ENCODE measurements around the gene NFYA.

Gene NFYA

GRCh38 chr6:41079080-41079479 lies 6.3 kb downstream of the NFYA start:
- H3K4me3 ChIP-seq, result no peak overlapping the region
- intact Hi-C loops (cut with DNase I; ENCODE audit: low total_unique reads), result no loop called here
- peaks cover 22 to 26% (median 24%) of the 10 kb centered on the region in 3 donors for H3K36me3 ChIP-seq
- DNase-seq, result no peak
- H3K4me1 ChIP-seq, result peaks cover 0 to 29% (median 16%) of the 10 kb centered on the region in 4 donors
- no peak for TF ChIP-seq CTCF (IDR thresholded peaks at IDR 0.05)
- H3K27ac ChIP-seq, result no peak overlapping the region
- H3K9me3 ChIP-seq, result no peaks in the 10 kb centered on the region
- H3K27me3 ChIP-seq, result no peaks in the 10 kb centered on the region

DNA sequence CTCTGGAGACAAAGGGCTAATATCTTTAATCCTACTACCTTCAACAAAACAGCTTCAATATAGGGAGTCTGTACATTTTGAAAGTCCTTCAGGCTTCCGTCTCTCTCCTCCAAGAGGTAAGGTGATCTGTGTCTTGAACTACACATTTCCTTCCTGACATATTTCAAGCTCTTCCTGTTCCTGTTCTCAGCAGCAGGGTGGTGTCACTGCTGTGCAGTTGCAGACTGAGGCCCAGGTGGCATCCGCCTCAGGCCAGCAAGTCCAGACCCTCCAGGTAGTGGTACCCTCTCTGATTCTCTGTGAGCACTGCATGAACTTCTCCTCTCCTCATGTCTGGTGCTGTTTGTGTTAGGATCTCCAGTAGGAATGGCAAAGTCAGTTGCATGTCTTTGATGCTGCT lies 7.8 kb downstream of the NFYA start:
- no peak for DNase-seq
- Histone ChIP-seq H3K27ac (no peak overlapping the region), H3K36me3 (peaks cover 30 to 36% (median 33%) of the 10 kb centered on the region in 3 donors), H3K27me3 (no peaks in the 10 kb centered on the region), H3K4me3 (no peak overlapping the region), H3K4me1 (peaks cover 0 to 13% (median 6%) of the 10 kb centered on the region in 4 donors), H3K9me3 (no peaks in the 10 kb centered on the region)
- intact Hi-C loops (cut with DNase I; ENCODE audit: low total_unique reads), result no loop called here
- no peak for TF ChIP-seq CTCF (IDR thresholded peaks at IDR 0.05)

DNA sequence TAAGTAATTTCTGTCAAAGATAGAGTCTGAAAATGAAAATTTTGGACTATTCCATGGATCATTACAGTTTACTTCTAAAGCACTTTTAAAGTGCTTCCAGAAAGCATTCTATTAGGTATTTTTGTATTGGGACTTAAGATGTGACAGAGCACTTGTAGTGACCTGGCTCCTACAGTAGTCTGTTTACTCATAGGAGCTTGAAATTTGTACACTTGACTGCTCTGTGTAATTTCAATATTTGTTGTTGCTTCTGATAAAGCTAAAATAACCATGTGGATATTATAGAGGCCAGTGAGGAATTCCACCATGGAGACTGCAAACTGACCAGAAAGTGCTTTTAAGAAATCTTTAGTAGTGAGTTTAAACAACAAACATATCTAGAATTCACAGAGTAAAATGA lies 10.3 kb downstream of the NFYA start:
- Histone ChIP-seq H3K27ac (no peak overlapping the region), H3K36me3 (peaks cover 32 to 36% (median 33%) of the 10 kb centered on the region in 3 donors)
- TF ChIP-seq CTCF (IDR thresholded peaks at IDR 0.05), result no peak

DNA sequence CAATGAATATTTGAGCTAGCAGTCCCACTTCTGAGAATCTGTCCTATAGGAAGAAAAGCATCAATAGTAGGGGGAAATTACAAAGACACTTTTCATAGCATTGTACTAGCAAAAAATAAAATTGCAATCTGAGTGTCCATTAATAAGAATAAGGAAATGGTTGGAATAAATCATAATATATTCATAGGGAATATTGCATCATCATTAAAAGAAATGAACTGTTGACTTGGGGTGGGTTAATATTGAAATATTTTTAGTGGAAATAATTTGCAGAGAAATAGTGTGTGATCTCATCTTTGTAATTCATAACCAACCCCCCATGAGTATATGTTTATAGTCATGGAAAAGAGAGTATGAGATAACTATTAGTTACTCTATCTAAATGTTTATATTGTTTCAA lies 12.4 kb downstream of the NFYA start:
- TF ChIP-seq CTCF (IDR thresholded peaks at IDR 0.05), result no peak
- no peaks in the 10 kb centered on the region for H3K27me3 ChIP-seq
- H3K4me1 ChIP-seq, result no peaks in the 10 kb centered on the region
- intact Hi-C loops (cut with DNase I; ENCODE audit: low total_unique reads), result no loop called here
- no peak overlapping the region for H3K4me3 ChIP-seq
- no peaks in the 10 kb centered on the region for H3K9me3 ChIP-seq
- H3K36me3 ChIP-seq, result peaks cover 24 to 43% (median 35%) of the 10 kb centered on the region in 3 donors
- no peak overlapping the region for H3K27ac ChIP-seq
- DNase-seq, result no peak

More for the DNA sequence above, 10.3 kb downstream of the NFYA start:
- H3K4me3 ChIP-seq, result no peak overlapping the region
- no peaks in the 10 kb centered on the region for H3K4me1 ChIP-seq
- intact Hi-C loops (cut with DNase I; ENCODE audit: low total_unique reads), result no loop called here
- H3K9me3 ChIP-seq, result no peaks in the 10 kb centered on the region
- no peaks in the 10 kb centered on the region for H3K27me3 ChIP-seq
- DNase-seq, result no peak

DNA sequence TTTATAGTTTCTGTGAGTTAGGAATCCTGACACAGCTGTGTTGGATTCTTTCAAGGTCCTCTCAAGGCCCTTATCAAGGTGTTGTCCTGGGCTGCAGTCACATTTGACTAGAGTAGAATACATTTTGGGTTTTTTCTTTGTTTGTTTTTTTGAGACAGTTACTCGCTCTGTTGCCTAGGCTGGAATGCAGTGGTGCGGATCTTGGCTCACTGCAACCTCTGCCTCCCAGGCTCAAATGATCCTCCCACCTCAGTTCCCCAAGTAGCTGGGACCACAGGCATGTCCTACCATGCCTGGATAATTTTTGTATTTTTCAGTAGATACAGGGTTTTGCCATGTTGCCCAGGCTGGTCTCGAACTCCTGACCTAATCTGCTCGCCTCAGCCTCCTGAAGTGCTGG lies 15.7 kb downstream of the NFYA start:
- Histone ChIP-seq H3K4me1 (peaks cover 0 to 7% (median 0%) of the 10 kb centered on the region in 4 donors), H3K27ac (no peak overlapping the region), H3K4me3 (no peak overlapping the region), H3K27me3 (no peaks in the 10 kb centered on the region), H3K9me3 (no peaks in the 10 kb centered on the region), H3K36me3 (peaks cover 24 to 62% (median 55%) of the 10 kb centered on the region in 3 donors)
- no peak for DNase-seq
- no peak for TF ChIP-seq CTCF (IDR thresholded peaks at IDR 0.05)
- intact Hi-C loops (cut with DNase I; ENCODE audit: low total_unique reads), result no loop called here

Measured in tibial artery (tissue), 4 donors.